Measurements from ENCODE around the gene RABL2B. TPM values are rescaled to one million over a fixed set of nuclear protein-coding genes. Genes with fewer than 3 reads are reported as not detected.

Gene RABL2B
- polyA plus RNA-seq, 3 donors: 8.8 to 48.8 (median 11.7) TPM

- intact Hi-C loops (cut with micrococcal nuclease): no loop called here
- Mint-ChIP-seq H3K36me3 (no peaks in the 10 kb centered on the region), H3K27me3 (ENCODE audit: low read depth in 3 of 3) (peaks cover 0 to 5% (median 0%) of the 10 kb centered on the region in 3 donors), H3K27ac (no peak overlapping the region), H3K4me3 (no peak overlapping the region), H3K4me1 (no peaks in the 10 kb centered on the region), H3K9me3 (peaks cover 0 to 15% (median 2%) of the 10 kb centered on the region in 7 donors)
- Histone ChIP-seq H3K36me3 (replicated peaks in 1 of 2; ENCODE audit: control insufficient read depth in 1 of 2, insufficient read depth in 2 of 2, low read length in 2 of 2) (no peaks in the 10 kb centered on the region), H4K20me1 (ENCODE audit: insufficient read depth, low read length) (no peaks in the 10 kb centered on the region), H3K27ac (ENCODE audit: low read depth in 1 of 2, low read length in 2 of 2) (no peak overlapping the region), H3K9ac (ENCODE audit: insufficient read depth, low read length, poor library complexity, severe bottlenecking) (no peak overlapping the region), H3K9me3 (replicated peaks in 1 of 2; ENCODE audit: control insufficient read depth in 1 of 2, insufficient read depth in 1 of 2, low read length in 2 of 2) (peaks cover 0 to 9% of the 10 kb centered on the region in 2 donors), H3K4me2 (replicated peaks; ENCODE audit: extremely low read depth, low read length, poor library complexity, severe bottlenecking) (no peak overlapping the region), H2AFZ (ENCODE audit: insufficient read depth, low read depth, low read length, poor library complexity, severe bottlenecking) (no peak overlapping the region), H3K4me3 (replicated peaks in 1 of 3; ENCODE audit: low read depth in 2 of 3, low read length in 3 of 3) (no peak overlapping the region), H3K79me2 (ENCODE audit: insufficient read depth, low read length) (no peaks in the 10 kb centered on the region), H3K4me1 (ENCODE audit: control insufficient read depth in 1 of 2, insufficient read depth in 2 of 2, low read length in 2 of 2) (no peaks in the 10 kb centered on the region), H3K27me3 (ENCODE audit: control insufficient read depth in 2 of 2, insufficient read depth in 2 of 2, low read length in 2 of 2) (no peaks in the 10 kb centered on the region)
- DNase-seq: no peak
- TF ChIP-seq CTCF (IDR thresholded peaks at IDR 0.05): no peak
- 96% methylated on average over 33 of the region's 33 CpGs for WGBS (ENCODE audit: insufficient coverage)
These were observed 61.3 kb downstream of the RABL2B start for GRCh38 chr22:50722048-50722701.

GRCh38 chr22:50721257-50721844 lies 62.1 kb downstream of the RABL2B start:
- H3K36me3 Mint-ChIP-seq: no peaks in the 10 kb centered on the region

More at GRCh38 chr22:50721257-50721844, 62.1 kb downstream of the RABL2B start:
- H3K4me3 ChIP-seq (replicated peaks in 1 of 3; ENCODE audit: low read depth in 2 of 3, low read length in 3 of 3): no peak overlapping the region
- 97% methylated on average over 32 of the region's 32 CpGs for WGBS (ENCODE audit: insufficient coverage)
- H3K79me2 ChIP-seq (ENCODE audit: insufficient read depth, low read length): no peaks in the 10 kb centered on the region
- peaks cover 0 to 9% of the 10 kb centered on the region in 2 donors for H3K9me3 ChIP-seq (replicated peaks in 1 of 2; ENCODE audit: control insufficient read depth in 1 of 2, insufficient read depth in 1 of 2, low read length in 2 of 2)
- no peaks in the 10 kb centered on the region for H3K36me3 ChIP-seq (replicated peaks in 1 of 2; ENCODE audit: control insufficient read depth in 1 of 2, insufficient read depth in 2 of 2, low read length in 2 of 2)
- no peak overlapping the region for H2AFZ ChIP-seq (ENCODE audit: insufficient read depth, low read depth, low read length, poor library complexity, severe bottlenecking)
- intact Hi-C loops (cut with micrococcal nuclease): no loop called here
- H3K27ac Mint-ChIP-seq: no peak overlapping the region
- H3K9ac ChIP-seq (ENCODE audit: insufficient read depth, low read length, poor library complexity, severe bottlenecking): no peak overlapping the region
- no peak for DNase-seq
- peaks cover 0 to 15% (median 2%) of the 10 kb centered on the region in 7 donors for H3K9me3 Mint-ChIP-seq
- no peaks in the 10 kb centered on the region for H3K4me1 Mint-ChIP-seq
- H3K4me2 ChIP-seq (replicated peaks; ENCODE audit: extremely low read depth, low read length, poor library complexity, severe bottlenecking): no peak overlapping the region
- no peak for TF ChIP-seq CTCF (IDR thresholded peaks at IDR 0.05)
- H3K27me3 Mint-ChIP-seq (ENCODE audit: low read depth in 3 of 3): peaks cover 0 to 5% (median 0%) of the 10 kb centered on the region in 3 donors
- no peaks in the 10 kb centered on the region for H3K27me3 ChIP-seq (ENCODE audit: control insufficient read depth in 2 of 2, insufficient read depth in 2 of 2, low read length in 2 of 2)
- H3K4me1 ChIP-seq (ENCODE audit: control insufficient read depth in 1 of 2, insufficient read depth in 2 of 2, low read length in 2 of 2): no peaks in the 10 kb centered on the region
- H3K4me3 Mint-ChIP-seq: no peak overlapping the region
- no peak overlapping the region for H3K27ac ChIP-seq (ENCODE audit: low read depth in 1 of 2, low read length in 2 of 2)
- H4K20me1 ChIP-seq (ENCODE audit: insufficient read depth, low read length): no peaks in the 10 kb centered on the region

All from CD14-positive monocyte (primary cell).